HepG2 (cell line): Measurements from ENCODE around the gene LZTS2. TPM values are rescaled to one million over a fixed set of nuclear protein-coding genes. Genes with fewer than 3 reads are reported as not detected.

Source experiments
- CENPX ChIP-seq: sonication (generic); formaldehyde crosslinking; IDR thresholded peaks from 2 replicates; pipeline ENCODE4 v1.9.0; 2021; ENCODE audit warnings: mild to moderate bottlenecking, missing genetic modification reagents, moderate library complexity
- ETV6 ChIP-seq: sonication (generic); formaldehyde crosslinking; conservative IDR thresholded peaks from 2 replicates; pipeline ENCODE4 v1.4.0; 2020; ENCODE audit warnings: missing genetic modification reagents
- GABPA ChIP-seq, 2 experiments: IDR thresholded peaks; 2 replicates each; pipeline ENCODE4 v1.6.1; 2011 to 2016; ENCODE audit warnings: low read depth in 2 of 2, low read length in 1 of 2, missing biosample characterization in 1 of 2, missing genetic modification characterization in 1 of 2
- HMGA1 ChIP-seq: sonication (generic); formaldehyde crosslinking; conservative IDR thresholded peaks from 2 replicates; pipeline ENCODE4 v1.4.0; 2020; ENCODE audit warnings: missing genetic modification reagents
- HNRNPH1 ChIP-seq: fragments of 200-400 bp; formaldehyde crosslinking; optimal IDR thresholded peaks from 2 replicates; pipeline ENCODE3; 2017; ENCODE audit warnings: mild to moderate bottlenecking, low read depth, low read length
- IRF2 ChIP-seq: IDR thresholded peaks from 2 replicates; pipeline ENCODE4 v1.6.1; 2018; ENCODE audit warnings: missing genetic modification reagents, missing compliant biosample characterization
- JUNB ChIP-seq: sonication (generic); formaldehyde crosslinking; IDR thresholded peaks from 2 replicates; pipeline ENCODE4 v1.8.0; 2022; ENCODE audit warnings: missing genetic modification reagents, mild to moderate bottlenecking, borderline replicate concordance
- JUND ChIP-seq: sonication (generic); formaldehyde crosslinking; IDR thresholded peaks from 2 replicates; pipeline ENCODE4 v1.8.0; 2022; ENCODE audit warnings: mild to moderate bottlenecking, missing genetic modification reagents
- NFE2 ChIP-seq: sonication (generic); formaldehyde crosslinking; IDR thresholded peaks from 2 replicates; pipeline ENCODE4 v1.4.0; 2020; ENCODE audit warnings: missing genetic modification reagents
- NFRKB ChIP-seq: fragments of 450-650 bp; IDR thresholded peaks from 2 replicates; pipeline ENCODE4 v1.6.1; 2017
- RFXAP ChIP-seq: sonication (generic); formaldehyde crosslinking; IDR thresholded peaks from 2 replicates; pipeline ENCODE4 v1.4.0; 2020; ENCODE audit warnings: missing genetic modification reagents, borderline replicate concordance
- SCMH1 ChIP-seq: sonication (generic); formaldehyde crosslinking; IDR thresholded peaks from 2 replicates; pipeline ENCODE4 v1.9.0; 2021; ENCODE audit warnings: missing genetic modification reagents, mild to moderate bottlenecking, borderline replicate concordance
- SRY ChIP-seq: sonication (generic); formaldehyde crosslinking; IDR thresholded peaks from 2 replicates; pipeline ENCODE4 v1.8.0; 2022; ENCODE audit warnings: mild to moderate bottlenecking, missing genetic modification reagents
- TRIM24 ChIP-seq: sonication (generic); formaldehyde crosslinking; IDR thresholded peaks from 2 replicates; pipeline ENCODE4 v1.8.0; 2022; ENCODE audit warnings: mild to moderate bottlenecking, missing genetic modification reagents
- ZBTB3 ChIP-seq: sonication (generic); formaldehyde crosslinking; IDR thresholded peaks from 2 replicates; pipeline ENCODE4 v1.4.0; 2020; ENCODE audit warnings: low read depth, mild to moderate bottlenecking, moderate library complexity, missing genetic modification reagents, borderline replicate concordance
- ZNF343 ChIP-seq: sonication (generic); formaldehyde crosslinking; IDR thresholded peaks from 2 replicates; pipeline ENCODE4 v1.4.0; 2020; ENCODE audit warnings: mild to moderate bottlenecking, missing genetic modification reagents
- ZNF441 ChIP-seq: sonication (generic); formaldehyde crosslinking; IDR thresholded peaks from 2 replicates; pipeline ENCODE4 v1.7.0; 2021; ENCODE audit warnings: missing genetic modification reagents, borderline replicate concordance
- ZNF546 ChIP-seq: sonication (generic); formaldehyde crosslinking; conservative IDR thresholded peaks from 2 replicates; pipeline ENCODE4 v1.8.1; 2023; ENCODE audit warnings: mild to moderate bottlenecking, missing genetic modification reagents
- ZNF615 ChIP-seq: sonication (generic); formaldehyde crosslinking; IDR thresholded peaks from 2 replicates; pipeline ENCODE4 v1.5.0; 2020; ENCODE audit warnings: mild to moderate bottlenecking, missing genetic modification reagents, borderline replicate concordance
- ZNF780A ChIP-seq: sonication (generic); formaldehyde crosslinking; IDR thresholded peaks from 2 replicates; pipeline ENCODE4 v1.8.0; 2022; ENCODE audit warnings: mild to moderate bottlenecking, missing genetic modification reagents, moderate library complexity
- ZNF784 ChIP-seq: sonication (generic); formaldehyde crosslinking; IDR thresholded peaks from 2 replicates; pipeline ENCODE4 v1.5.1; 2020; ENCODE audit warnings: missing genetic modification reagents, mild to moderate bottlenecking, borderline replicate concordance
- polyA plus RNA-seq, 8 experiments: library from polyadenylated mRNA; depleted of rRNA in 3 of 8; stranded (reverse) in 7 of 8; unstranded in 1 of 8; fragments of >200 nt; fragmentation: Illumina TruSeq in 4 of 8; extraction: Trizol in 4 of 8; gene quantifications; 2 replicates each; pipeline versions ENCODE4 v1.2.1 to v1.2.3, GENCODE V29; 2011 to 2016; ENCODE audit warnings: low read depth in 4 of 8, missing spikeins in 1 of 8, mixed read lengths in 1 of 8; ENCODE audit not compliant: insufficient read depth in 1 of 8
- total RNA-seq, 5 experiments: library from RNA; depleted of rRNA; stranded (reverse); fragments of >200 nt; fragmentation: Illumina TruSeq; extraction: Trizol; gene quantifications; 2 replicates each; pipeline ENCODE4 v1.2.3, GENCODE V29; 2016; ENCODE audit warnings: low read depth in 1 of 5
- TF ChIP-seq, protein P1 (sequence below): sonication (generic); formaldehyde crosslinking; IDR thresholded peaks from 2 replicates; pipeline ENCODE4 v1.5.0; 2020; ENCODE audit warnings: missing genetic modification reagents
- TF ChIP-seq, protein P2 (sequence below): sonication (generic); formaldehyde crosslinking; conservative IDR thresholded peaks from 2 replicates; pipeline ENCODE4 v1.5.0; 2020; ENCODE audit warnings: missing genetic modification reagents
- TF ChIP-seq, protein P3 (sequence below): sonication (generic); formaldehyde crosslinking; IDR thresholded peaks from 2 replicates; pipeline ENCODE4 v1.5.1; 2020; ENCODE audit warnings: missing genetic modification reagents, mild to moderate bottlenecking, borderline replicate concordance

The LZTS2 gene
- total and polyA plus RNA-seq, 2 of the 13 experiments (the other 11 are each of a cell fraction or from before 2014, with no cell fraction given): 43.6 to 65.6 TPM

- TF ChIP-seq HMGA1 (CRISPR knock-in tag): no peak
- TF ChIP-seq HNRNPH1: no peak
- no peak for TF ChIP-seq NFRKB
- TF ChIP-seq GABPA (IDR thresholded peaks at IDR 0.05; ENCODE audit: low read depth, low read length): no peak
- peak; percentile 65 for TF ChIP-seq GABPA (CRISPR knock-in tag; IDR thresholded peaks at IDR 0.05; ENCODE audit: low read depth)
- no peak for TF ChIP-seq ZNF780A (CRISPR knock-in tag)
- TF ChIP-seq ZNF441: no peak
- TF ChIP-seq CENPX (CRISPR knock-in tag): no peak
- TF ChIP-seq, protein P1, sequence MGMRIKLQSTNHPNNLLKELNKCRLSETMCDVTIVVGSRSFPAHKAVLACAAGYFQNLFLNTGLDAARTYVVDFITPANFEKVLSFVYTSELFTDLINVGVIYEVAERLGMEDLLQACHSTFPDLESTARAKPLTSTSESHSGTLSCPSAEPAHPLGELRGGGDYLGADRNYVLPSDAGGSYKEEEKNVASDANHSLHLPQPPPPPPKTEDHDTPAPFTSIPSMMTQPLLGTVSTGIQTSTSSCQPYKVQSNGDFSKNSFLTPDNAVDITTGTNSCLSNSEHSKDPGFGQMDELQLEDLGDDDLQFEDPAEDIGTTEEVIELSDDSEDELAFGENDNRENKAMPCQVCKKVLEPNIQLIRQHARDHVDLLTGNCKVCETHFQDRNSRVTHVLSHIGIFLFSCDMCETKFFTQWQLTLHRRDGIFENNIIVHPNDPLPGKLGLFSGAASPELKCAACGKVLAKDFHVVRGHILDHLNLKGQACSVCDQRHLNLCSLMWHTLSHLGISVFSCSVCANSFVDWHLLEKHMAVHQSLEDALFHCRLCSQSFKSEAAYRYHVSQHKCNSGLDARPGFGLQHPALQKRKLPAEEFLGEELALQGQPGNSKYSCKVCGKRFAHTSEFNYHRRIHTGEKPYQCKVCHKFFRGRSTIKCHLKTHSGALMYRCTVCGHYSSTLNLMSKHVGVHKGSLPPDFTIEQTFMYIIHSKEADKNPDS (CRISPR knock-in tag): no peak
- peak; percentile 80; the same call in 1 of the 2 replicates for TF ChIP-seq ZNF546 (CRISPR knock-in tag)
- TF ChIP-seq ZNF343: no peak
- TF ChIP-seq, protein P2, sequence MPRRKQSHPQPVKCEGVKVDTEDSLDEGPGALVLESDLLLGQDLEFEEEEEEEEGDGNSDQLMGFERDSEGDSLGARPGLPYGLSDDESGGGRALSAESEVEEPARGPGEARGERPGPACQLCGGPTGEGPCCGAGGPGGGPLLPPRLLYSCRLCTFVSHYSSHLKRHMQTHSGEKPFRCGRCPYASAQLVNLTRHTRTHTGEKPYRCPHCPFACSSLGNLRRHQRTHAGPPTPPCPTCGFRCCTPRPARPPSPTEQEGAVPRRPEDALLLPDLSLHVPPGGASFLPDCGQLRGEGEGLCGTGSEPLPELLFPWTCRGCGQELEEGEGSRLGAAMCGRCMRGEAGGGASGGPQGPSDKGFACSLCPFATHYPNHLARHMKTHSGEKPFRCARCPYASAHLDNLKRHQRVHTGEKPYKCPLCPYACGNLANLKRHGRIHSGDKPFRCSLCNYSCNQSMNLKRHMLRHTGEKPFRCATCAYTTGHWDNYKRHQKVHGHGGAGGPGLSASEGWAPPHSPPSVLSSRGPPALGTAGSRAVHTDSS (CRISPR knock-in tag): no peak
- no peak; the same call in 1 of the 2 replicates for TF ChIP-seq SRY
- TF ChIP-seq ZBTB3 (CRISPR knock-in tag): 0 out of 2 replicates have a peak, but pooled peaks have one; percentile 58
- no peak; the same call in 1 of the 2 replicates for TF ChIP-seq ZNF784 (CRISPR knock-in tag)
- no peak for TF ChIP-seq SCMH1 (CRISPR knock-in tag)
- TF ChIP-seq JUNB (CRISPR knock-in tag): no peak
- TF ChIP-seq IRF2: peak; percentile 48; the same call in 1 of the 2 replicates
- no peak for TF ChIP-seq TRIM24 (CRISPR knock-in tag)
- TF ChIP-seq, protein P3, sequence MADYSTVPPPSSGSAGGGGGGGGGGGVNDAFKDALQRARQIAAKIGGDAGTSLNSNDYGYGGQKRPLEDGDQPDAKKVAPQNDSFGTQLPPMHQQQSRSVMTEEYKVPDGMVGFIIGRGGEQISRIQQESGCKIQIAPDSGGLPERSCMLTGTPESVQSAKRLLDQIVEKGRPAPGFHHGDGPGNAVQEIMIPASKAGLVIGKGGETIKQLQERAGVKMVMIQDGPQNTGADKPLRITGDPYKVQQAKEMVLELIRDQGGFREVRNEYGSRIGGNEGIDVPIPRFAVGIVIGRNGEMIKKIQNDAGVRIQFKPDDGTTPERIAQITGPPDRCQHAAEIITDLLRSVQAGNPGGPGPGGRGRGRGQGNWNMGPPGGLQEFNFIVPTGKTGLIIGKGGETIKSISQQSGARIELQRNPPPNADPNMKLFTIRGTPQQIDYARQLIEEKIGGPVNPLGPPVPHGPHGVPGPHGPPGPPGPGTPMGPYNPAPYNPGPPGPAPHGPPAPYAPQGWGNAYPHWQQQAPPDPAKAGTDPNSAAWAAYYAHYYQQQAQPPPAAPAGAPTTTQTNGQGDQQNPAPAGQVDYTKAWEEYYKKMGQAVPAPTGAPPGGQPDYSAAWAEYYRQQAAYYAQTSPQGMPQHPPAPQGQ (CRISPR knock-in tag): no peak
- 0 out of 2 replicates have a peak, but pooled peaks have one; percentile 24 for TF ChIP-seq RFXAP (CRISPR knock-in tag)
- TF ChIP-seq NFE2: no peak
- no peak for TF ChIP-seq ETV6 (CRISPR knock-in tag)
- TF ChIP-seq JUND (CRISPR knock-in tag): peak; percentile 24; the same call in 1 of the 2 replicates
- TF ChIP-seq ZNF615 (CRISPR knock-in tag): 0 out of 2 replicates have a peak, but pooled peaks have one; percentile 48
Observed at GRCh38 chr10:100997360-100998182, 2.0 kb upstream of the LZTS2 start (continued).
